NB4 (cell line): ENCODE results near the gene NDUFB4.

Experiments
- DNase-seq: peaks from one replicate; pipeline ENCODE4 v3.0.0; 2010; ENCODE audit warnings: low read depth
- H3K4me3 ChIP-seq: one replicate; pipeline ENCODE4 v1.5.1; 2011; ENCODE audit warnings: mild to moderate bottlenecking, low read depth, low read length, moderate library complexity
- MAX ChIP-seq: IDR thresholded peaks from 2 replicates; pipeline ENCODE4 v1.6.1; 2011; ENCODE audit warnings: low read depth, low read length
- MYC ChIP-seq: IDR thresholded peaks from 2 replicates; pipeline ENCODE4 v1.6.1; 2011; ENCODE audit warnings: low read depth, low read length
- POLR2A ChIP-seq: IDR thresholded peaks from 2 replicates; pipeline ENCODE4 v1.6.1; 2011; ENCODE audit warnings: mild to moderate bottlenecking; ENCODE audit not compliant: insufficient read length; ENCODE audit errors: extremely low read depth
- TF ChIP-seq, protein P1 (sequence below): IDR thresholded peaks from one replicate; pipeline ENCODE4 v1.5.1; 2012; ENCODE audit warnings: low read depth, low read length

Gene NDUFB4

DNA sequence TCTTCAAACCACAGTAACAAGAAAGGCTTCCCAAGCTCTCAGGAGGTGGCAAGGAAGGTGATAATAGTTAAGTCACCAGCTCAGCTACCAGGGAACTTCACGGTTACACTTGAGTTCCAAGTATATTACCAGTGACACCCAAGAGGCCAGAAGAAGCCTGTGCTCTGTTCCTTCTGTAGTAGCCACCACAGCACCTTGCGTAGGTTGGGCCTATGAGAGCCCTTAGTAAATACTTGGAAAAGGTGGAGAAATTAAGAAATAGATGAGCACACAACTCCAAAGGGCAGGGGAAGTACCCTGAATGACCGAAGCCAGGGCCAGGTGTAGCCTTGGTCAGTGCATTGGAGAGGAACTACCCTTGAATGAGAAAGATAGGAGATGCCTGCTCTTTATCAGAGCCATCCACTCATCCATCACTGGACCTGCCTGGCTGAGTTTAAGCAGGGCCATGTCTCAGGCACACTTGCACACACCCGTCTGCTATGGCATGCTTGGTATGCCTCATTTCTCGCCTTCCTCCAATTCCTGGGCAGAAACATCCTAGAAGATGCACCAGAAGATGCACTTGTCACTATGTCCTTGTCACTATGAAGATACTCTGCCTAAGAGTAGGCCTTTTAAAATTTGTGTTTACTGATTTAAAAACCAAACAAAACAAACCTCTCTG, 32.6 kb upstream of the NDUFB4 start:
- TF ChIP-seq MAX (no peak), POLR2A (no peak), MYC (no peak)
- TF ChIP-seq, protein P1, sequence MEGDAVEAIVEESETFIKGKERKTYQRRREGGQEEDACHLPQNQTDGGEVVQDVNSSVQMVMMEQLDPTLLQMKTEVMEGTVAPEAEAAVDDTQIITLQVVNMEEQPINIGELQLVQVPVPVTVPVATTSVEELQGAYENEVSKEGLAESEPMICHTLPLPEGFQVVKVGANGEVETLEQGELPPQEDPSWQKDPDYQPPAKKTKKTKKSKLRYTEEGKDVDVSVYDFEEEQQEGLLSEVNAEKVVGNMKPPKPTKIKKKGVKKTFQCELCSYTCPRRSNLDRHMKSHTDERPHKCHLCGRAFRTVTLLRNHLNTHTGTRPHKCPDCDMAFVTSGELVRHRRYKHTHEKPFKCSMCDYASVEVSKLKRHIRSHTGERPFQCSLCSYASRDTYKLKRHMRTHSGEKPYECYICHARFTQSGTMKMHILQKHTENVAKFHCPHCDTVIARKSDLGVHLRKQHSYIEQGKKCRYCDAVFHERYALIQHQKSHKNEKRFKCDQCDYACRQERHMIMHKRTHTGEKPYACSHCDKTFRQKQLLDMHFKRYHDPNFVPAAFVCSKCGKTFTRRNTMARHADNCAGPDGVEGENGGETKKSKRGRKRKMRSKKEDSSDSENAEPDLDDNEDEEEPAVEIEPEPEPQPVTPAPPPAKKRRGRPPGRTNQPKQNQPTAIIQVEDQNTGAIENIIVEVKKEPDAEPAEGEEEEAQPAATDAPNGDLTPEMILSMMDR, result no peak
- no peak for DNase-seq
- no peak overlapping the region for H3K4me3 ChIP-seq

- no peak overlapping the region for H3K4me3 ChIP-seq
- no peak for DNase-seq
- TF ChIP-seq MYC, result no peak
- no peak for TF ChIP-seq POLR2A
- TF ChIP-seq, protein P1, result no peak
- TF ChIP-seq MAX, result no peak
Measured at GRCh38 chr3:120566243-120566975, 29.7 kb upstream of the NDUFB4 start.

GRCh38 chr3:120567370-120568201, 28.6 kb upstream of the NDUFB4 start:
- no peak for TF ChIP-seq MAX
- TF ChIP-seq, protein P1, result peak; percentile 43
- peak; percentile 53 for DNase-seq
- no peak overlapping the region for H3K4me3 ChIP-seq

DNA sequence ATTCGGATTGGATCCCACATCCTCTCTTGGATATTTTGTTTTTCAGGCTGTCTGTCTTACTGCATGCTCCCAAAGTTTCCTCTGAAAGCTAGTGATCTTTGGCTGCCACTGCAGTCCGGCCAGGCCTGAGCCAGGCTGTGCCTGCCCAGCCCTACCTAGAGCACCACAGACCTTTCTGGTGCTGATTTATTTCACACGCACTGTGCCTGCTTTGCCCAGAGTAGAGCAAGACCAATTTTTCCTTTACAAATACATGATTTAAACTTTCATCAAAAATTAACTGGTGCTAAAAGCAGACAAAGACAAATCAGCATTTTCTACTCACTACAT, 28.0 kb upstream of the NDUFB4 start:
- TF ChIP-seq, protein P1, result no peak
- TF ChIP-seq MYC (no peak), POLR2A (no peak), MAX (no peak)
- no peak for DNase-seq
- no peak overlapping the region for H3K4me3 ChIP-seq

- 0 out of 2 replicates have a peak, but pooled peaks have one; percentile 34 for TF ChIP-seq MAX
- TF ChIP-seq, protein P1, result no peak
- TF ChIP-seq POLR2A, result no peak
- TF ChIP-seq MYC, result no peak
- no peak overlapping the region for H3K4me3 ChIP-seq
- DNase-seq, result peak; percentile 27
Measured at GRCh38 chr3:120568598-120568997, 27.5 kb upstream of the NDUFB4 start.
